SU-DHL-6 (cell line): ENCODE measurements around the gene KDM4E.

ENCODE experiments used
- H2AFZ ChIP-seq: fragments of 200-600 bp; sonication (generic); 2 replicates; pipeline ENCODE4 v1.6.1; 2014; ENCODE audit warnings: low read depth, mild to moderate bottlenecking, moderate library complexity, mixed read lengths, antibody characterized with exemption, low read length; ENCODE audit not compliant: severe bottlenecking
- H3F3A ChIP-seq: fragments of 200-600 bp; shearing (Covaris generic); 2 replicates; pipeline ENCODE4 v1.6.0; 2016; ENCODE audit warnings: antibody characterized with exemption, mild to moderate bottlenecking; ENCODE audit not compliant: insufficient read depth
- H3K27ac ChIP-seq: fragments of 200-600 bp; sonication (generic); 2 replicates; pipeline ENCODE4 v1.5.1; 2016; ENCODE audit warnings: low read depth, mild to moderate bottlenecking, low read length, moderate library complexity, mixed read lengths
- H3K27me3 ChIP-seq: fragments of 200-600 bp; sonication (generic), shearing (Covaris generic); 2 replicates; pipeline ENCODE4 v1.6.0; 2014; ENCODE audit warnings: mild to moderate bottlenecking, low read length
- H3K36me3 ChIP-seq: fragments of 200-600 bp; sonication (generic); 2 replicates; pipeline ENCODE4 v1.6.1; 2014; ENCODE audit warnings: mild to moderate bottlenecking, low read length, mixed read lengths
- H3K4me2 ChIP-seq: fragments of 300-600, 200-600 bp; shearing (Covaris generic), sonication (generic); 2 replicates; pipeline ENCODE4 v1.6.0; 2014; ENCODE audit warnings: low read length, low read depth, mild to moderate bottlenecking; ENCODE audit not compliant: poor library complexity, severe bottlenecking
- H3K4me3 ChIP-seq: fragments of 200-600 bp; sonication (generic); 2 replicates; pipeline ENCODE4 v1.5.1; 2014; ENCODE audit warnings: antibody characterized with exemption, low read length, mild to moderate bottlenecking, mixed read lengths; ENCODE audit not compliant: insufficient read depth, poor library complexity, severe bottlenecking
- H3K79me2 ChIP-seq: fragments of 200-600 bp; sonication (generic); 2 replicates; pipeline ENCODE4 v1.6.1; 2014; ENCODE audit warnings: mild to moderate bottlenecking, low read length, moderate library complexity; ENCODE audit not compliant: insufficient read depth
- H3K9ac ChIP-seq: fragments of 200-600 bp; sonication (generic); 2 replicates; pipeline ENCODE4 v1.7.0; 2014; ENCODE audit warnings: mild to moderate bottlenecking, low read length
- H3K9me2 ChIP-seq: fragments of 200-600 bp; sonication (generic); replicated peaks from 2 replicates; pipeline ENCODE4 v1.6.1; 2014; ENCODE audit warnings: low read length; ENCODE audit not compliant: insufficient read depth
- H3K9me3 ChIP-seq: fragments of 200-600 bp; sonication (generic); 2 replicates; pipeline ENCODE4 v1.6.1; 2014; ENCODE audit warnings: low read length, mixed read lengths; ENCODE audit not compliant: insufficient read depth
- H4K20me1 ChIP-seq: fragments of 200-600 bp; sonication (generic); 2 replicates; pipeline ENCODE4 v1.6.1; 2014; ENCODE audit warnings: low read depth, mild to moderate bottlenecking, antibody characterized with exemption, low read length, moderate library complexity, mixed read lengths
- CTCF ChIP-seq: fragments of 200-600 bp; sonication (generic); IDR thresholded peaks from one replicate; pipeline ENCODE4 v1.5.1; 2017; ENCODE audit warnings: antibody characterized with exemption, mild to moderate bottlenecking, low read length, moderate library complexity; ENCODE audit not compliant: insufficient read depth, poor library complexity, severe bottlenecking
- EZH2phosphoT487 ChIP-seq: fragments of 200-600 bp; sonication (generic), shearing (Covaris generic); conservative IDR thresholded peaks from 2 replicates; pipeline ENCODE4 v1.6.1; 2018; ENCODE audit warnings: mild to moderate bottlenecking, antibody characterized with exemption, low read length, moderate library complexity, mixed read lengths

KDM4E gene

GRCh38 chr11:95070471-95070870 is 45.4 kb downstream of the KDM4E start:
- Histone ChIP-seq H3K36me3 (no peaks in the 10 kb centered on the region), H3K4me2 (no peak overlapping the region), H3F3A (peaks cover 16% of the 10 kb centered on the region), H3K27ac (no peak overlapping the region), H3K4me3 (no peak overlapping the region), H2AFZ (no peak overlapping the region), H3K9me3 (no peaks in the 10 kb centered on the region), H3K27me3 (no peaks in the 10 kb centered on the region), H4K20me1 (0 out of 2 replicates have a peak, but pooled peaks cover 3% of the 10 kb centered on the region), H3K9me2 (no peaks in the 10 kb centered on the region), H3K9ac (no peak overlapping the region), H3K79me2 (peaks cover 11% of the 10 kb centered on the region; the same call in 1 of the 2 replicates)
- no peak for TF ChIP-seq CTCF
- no peak for TF ChIP-seq EZH2phosphoT487

GRCh38 chr11:95072948-95073347 is 47.9 kb downstream of the KDM4E start:
- no peaks in the 10 kb centered on the region for H3K9me2 ChIP-seq

GRCh38 chr11:95074792-95075563 is 49.9 kb downstream of the KDM4E start:
- Histone ChIP-seq H4K20me1 (no peaks in the 10 kb centered on the region), H3K4me2 (no peak overlapping the region), H3K9me3 (no peaks in the 10 kb centered on the region), H3K79me2 (no peaks in the 10 kb centered on the region), H3K9me2 (no peaks in the 10 kb centered on the region), H3K27ac (no peak overlapping the region), H3K27me3 (no peaks in the 10 kb centered on the region), H3F3A (no peaks in the 10 kb centered on the region), H3K36me3 (no peaks in the 10 kb centered on the region), H3K9ac (no peak overlapping the region), H3K4me3 (no peak overlapping the region), H2AFZ (no peak overlapping the region)
- TF ChIP-seq EZH2phosphoT487 (no peak), CTCF (no peak)

More at GRCh38 chr11:95072948-95073347, 47.9 kb downstream of the KDM4E start:
- Histone ChIP-seq H3F3A (peaks cover 7% of the 10 kb centered on the region; the same call in 1 of the 2 replicates), H3K27ac (no peak overlapping the region), H3K4me3 (no peak overlapping the region), H3K4me2 (no peak overlapping the region), H3K9me3 (no peaks in the 10 kb centered on the region), H2AFZ (no peak overlapping the region), H3K27me3 (no peaks in the 10 kb centered on the region), H3K36me3 (no peaks in the 10 kb centered on the region), H4K20me1 (0 out of 2 replicates have a peak, but pooled peaks cover 3% of the 10 kb centered on the region), H3K79me2 (peaks cover 6% of the 10 kb centered on the region; the same call in 1 of the 2 replicates), H3K9ac (no peak overlapping the region)
- TF ChIP-seq EZH2phosphoT487 (no peak), CTCF (no peak)
